Measurements from ENCODE around the gene QRFP.

DNA sequence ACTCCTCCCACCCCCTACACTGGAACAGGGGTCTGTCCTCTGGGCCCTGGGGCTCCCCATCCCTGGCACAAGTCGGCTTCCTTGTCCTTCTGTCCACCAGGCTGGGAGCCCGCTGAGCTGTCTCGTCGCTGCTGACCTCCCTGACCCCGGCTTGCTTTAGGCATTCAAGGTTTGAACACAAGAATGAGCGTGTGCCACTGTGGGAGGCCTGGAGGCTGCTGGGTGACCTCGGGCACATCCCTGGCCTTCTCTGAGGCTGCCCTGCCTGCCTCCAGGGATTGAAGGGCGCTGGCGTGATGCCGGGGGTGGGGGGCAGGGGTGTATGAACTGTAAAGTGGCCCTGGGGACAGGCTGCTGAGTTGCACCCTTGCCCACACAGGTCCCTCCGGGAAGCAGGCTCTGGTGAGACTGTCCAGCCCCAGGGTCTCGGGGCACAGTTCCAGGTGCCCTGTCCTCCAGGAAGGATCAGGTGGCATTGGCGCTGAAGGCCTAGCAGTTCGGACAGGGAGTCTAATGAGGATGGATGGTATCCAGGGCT lies 24.2 kb upstream of the QRFP start:
- TF ChIP-seq, protein P1, sequence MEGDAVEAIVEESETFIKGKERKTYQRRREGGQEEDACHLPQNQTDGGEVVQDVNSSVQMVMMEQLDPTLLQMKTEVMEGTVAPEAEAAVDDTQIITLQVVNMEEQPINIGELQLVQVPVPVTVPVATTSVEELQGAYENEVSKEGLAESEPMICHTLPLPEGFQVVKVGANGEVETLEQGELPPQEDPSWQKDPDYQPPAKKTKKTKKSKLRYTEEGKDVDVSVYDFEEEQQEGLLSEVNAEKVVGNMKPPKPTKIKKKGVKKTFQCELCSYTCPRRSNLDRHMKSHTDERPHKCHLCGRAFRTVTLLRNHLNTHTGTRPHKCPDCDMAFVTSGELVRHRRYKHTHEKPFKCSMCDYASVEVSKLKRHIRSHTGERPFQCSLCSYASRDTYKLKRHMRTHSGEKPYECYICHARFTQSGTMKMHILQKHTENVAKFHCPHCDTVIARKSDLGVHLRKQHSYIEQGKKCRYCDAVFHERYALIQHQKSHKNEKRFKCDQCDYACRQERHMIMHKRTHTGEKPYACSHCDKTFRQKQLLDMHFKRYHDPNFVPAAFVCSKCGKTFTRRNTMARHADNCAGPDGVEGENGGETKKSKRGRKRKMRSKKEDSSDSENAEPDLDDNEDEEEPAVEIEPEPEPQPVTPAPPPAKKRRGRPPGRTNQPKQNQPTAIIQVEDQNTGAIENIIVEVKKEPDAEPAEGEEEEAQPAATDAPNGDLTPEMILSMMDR (conservative IDR thresholded peaks at IDR 0.05 in 1 of 2, IDR thresholded peaks at IDR 0.05 in 1 of 2; ENCODE audit: low read depth in 1 of 2, low read length in 2 of 2) = no peak
- TF ChIP-seq EZH2 (IDR thresholded peaks at IDR 0.05; ENCODE audit: low read length, missing control alignments) = no peak

Measured in fibroblast of lung (primary cell).